HepG2 (cell line): Measurements from ENCODE around the gene SHBG. TPM values are rescaled to one million over a fixed set of nuclear protein-coding genes. Genes with fewer than 3 reads are reported as not detected.

Experiments used
- ATF3 ChIP-seq: sonication (generic); formaldehyde crosslinking; IDR thresholded peaks from 2 replicates; pipeline ENCODE4 v1.4.0; 2020; ENCODE audit warnings: missing genetic modification reagents
- ATRX ChIP-seq: sonication (generic); formaldehyde crosslinking; IDR thresholded peaks from 2 replicates; pipeline ENCODE4 v1.4.0; 2020; ENCODE audit warnings: missing genetic modification reagents, borderline replicate concordance
- CREB3 ChIP-seq: sonication (generic); formaldehyde crosslinking; IDR thresholded peaks from 2 replicates; pipeline ENCODE4 v1.5.0; 2020; ENCODE audit warnings: missing genetic modification reagents
- ELF3 ChIP-seq: IDR thresholded peaks from 2 replicates; pipeline ENCODE4 v1.6.1; 2016; ENCODE audit warnings: missing genetic modification reagents, missing compliant biosample characterization
- ETV5 ChIP-seq: IDR thresholded peaks from 2 replicates; pipeline ENCODE4 v1.6.1; 2018; ENCODE audit warnings: missing biosample characterization, missing genetic modification reagents, inconsistent platforms, borderline replicate concordance
- GATAD1 ChIP-seq: IDR thresholded peaks from 2 replicates; pipeline ENCODE4 v1.6.1; 2016; ENCODE audit warnings: missing genetic modification reagents, missing compliant biosample characterization
- KDM5A ChIP-seq: fragments of 200-600 bp; sonication (generic); IDR thresholded peaks from 2 replicates; pipeline ENCODE4 v1.7.0; 2018; ENCODE audit warnings: antibody characterized with exemption, mild to moderate bottlenecking, low read length, borderline replicate concordance
- LCORL ChIP-seq, 2 experiments: fragments of 450-650 bp in 1 of 2; sonication (generic) in 1 of 2; formaldehyde crosslinking in 1 of 2; IDR thresholded peaks; 2 replicates each; pipeline versions ENCODE4 v1.5.0 to v1.6.1; 2017 to 2020; ENCODE audit warnings: antibody characterized with exemption in 1 of 2, missing genetic modification reagents in 1 of 2
- NCOR1 ChIP-seq: fragments of 200-600 bp; sonication (generic); IDR thresholded peaks from 2 replicates; pipeline ENCODE4 v1.7.0; 2017; ENCODE audit warnings: antibody characterized with exemption, low read length, borderline replicate concordance
- NFE2L1 ChIP-seq: sonication (generic); formaldehyde crosslinking; IDR thresholded peaks from 2 replicates; pipeline ENCODE4 v1.4.0; 2020; ENCODE audit warnings: missing genetic modification reagents, mild to moderate bottlenecking, borderline replicate concordance
- NFRKB ChIP-seq: fragments of 450-650 bp; IDR thresholded peaks from 2 replicates; pipeline ENCODE4 v1.6.1; 2017
- NR3C1 ChIP-seq: sonication (generic); formaldehyde crosslinking; IDR thresholded peaks from 2 replicates; pipeline ENCODE4 v1.4.0; 2020; ENCODE audit warnings: missing genetic modification reagents
- PAF1 ChIP-seq: IDR thresholded peaks from 2 replicates; pipeline ENCODE4 v1.6.1; 2016; ENCODE audit warnings: missing genetic modification reagents, missing compliant biosample characterization
- TCF7L2 ChIP-seq: IDR thresholded peaks from 2 replicates; pipeline ENCODE4 v1.6.1; 2011; ENCODE audit warnings: mild to moderate bottlenecking, low read depth, low read length, moderate library complexity
- TFE3 ChIP-seq: IDR thresholded peaks from 2 replicates; pipeline ENCODE4 v1.6.1; 2016
- ZBTB34 ChIP-seq: sonication (generic); formaldehyde crosslinking; IDR thresholded peaks from 2 replicates; pipeline ENCODE4 v1.8.0; 2022; ENCODE audit warnings: mild to moderate bottlenecking, missing genetic modification reagents
- ZFP36L2 ChIP-seq: sonication (generic); formaldehyde crosslinking; IDR thresholded peaks from 2 replicates; pipeline ENCODE4 v1.4.0; 2020; ENCODE audit warnings: missing genetic modification reagents
- ZFP37 ChIP-seq: sonication (generic); formaldehyde crosslinking; IDR thresholded peaks from 2 replicates; pipeline ENCODE4 v1.4.0; 2020; ENCODE audit warnings: missing genetic modification reagents, borderline replicate concordance
- ZMAT3 ChIP-seq: sonication (generic); formaldehyde crosslinking; conservative IDR thresholded peaks from 2 replicates; pipeline ENCODE4 v1.7.0; 2021; ENCODE audit warnings: missing genetic modification reagents
- ZNF138 ChIP-seq: sonication (generic); formaldehyde crosslinking; IDR thresholded peaks from 2 replicates; pipeline ENCODE4 v1.5.0; 2020; ENCODE audit warnings: mild to moderate bottlenecking, low read depth, missing genetic modification reagents
- ZNF660 ChIP-seq: sonication (generic); formaldehyde crosslinking; IDR thresholded peaks from 2 replicates; pipeline ENCODE4 v1.5.1; 2020; ENCODE audit warnings: mild to moderate bottlenecking, low read depth, missing genetic modification reagents, borderline replicate concordance
- ZNF713 ChIP-seq: sonication (generic); formaldehyde crosslinking; IDR thresholded peaks from 2 replicates; pipeline ENCODE4 v1.4.0; 2020; ENCODE audit warnings: mild to moderate bottlenecking, missing genetic modification reagents
- ZNF780A ChIP-seq: sonication (generic); formaldehyde crosslinking; IDR thresholded peaks from 2 replicates; pipeline ENCODE4 v1.8.0; 2022; ENCODE audit warnings: mild to moderate bottlenecking, missing genetic modification reagents, moderate library complexity
- polyA plus RNA-seq, 8 experiments: library from polyadenylated mRNA; depleted of rRNA in 3 of 8; stranded (reverse) in 7 of 8; unstranded in 1 of 8; fragments of >200 nt; fragmentation: Illumina TruSeq in 4 of 8; extraction: Trizol in 4 of 8; gene quantifications; 2 replicates each; pipeline versions ENCODE4 v1.2.1 to v1.2.3, GENCODE V29; 2011 to 2016; ENCODE audit warnings: low read depth in 4 of 8, missing spikeins in 1 of 8, mixed read lengths in 1 of 8; ENCODE audit not compliant: insufficient read depth in 1 of 8
- total RNA-seq, 5 experiments: library from RNA; depleted of rRNA; stranded (reverse); fragments of >200 nt; fragmentation: Illumina TruSeq; extraction: Trizol; gene quantifications; 2 replicates each; pipeline ENCODE4 v1.2.3, GENCODE V29; 2016; ENCODE audit warnings: low read depth in 1 of 5
- TF ChIP-seq, protein P1 (sequence below): sonication (generic); formaldehyde crosslinking; IDR thresholded peaks from 2 replicates; pipeline ENCODE4 v1.4.0; 2020; ENCODE audit warnings: missing genetic modification reagents
- TF ChIP-seq, protein P2 (sequence below): sonication (generic); formaldehyde crosslinking; IDR thresholded peaks from 2 replicates; pipeline ENCODE4 v1.5.0; 2020; ENCODE audit warnings: missing genetic modification reagents
- TF ChIP-seq, protein P3 (sequence below): IDR thresholded peaks from 2 replicates; pipeline ENCODE4 v1.6.1; 2016

SHBG gene
- total and polyA plus RNA-seq, 2 of the 13 experiments (the other 11 are each of a cell fraction or from before 2014, with no cell fraction given), result 4.0 to 6.1 TPM

GRCh38 chr17:7615265-7615747 is 14.6 kb upstream of the SHBG start (continued):
- TF ChIP-seq TFE3 (CRISPR knock-in tag) (no peak), PAF1 (CRISPR knock-in tag) (no peak), CREB3 (no peak), ZBTB34 (no peak), ZNF713 (CRISPR knock-in tag) (no peak), ELF3 (CRISPR knock-in tag) (no peak), ZFP37 (CRISPR knock-in tag) (no peak), TCF7L2 (no peak), ZMAT3 (0 out of 2 replicates have a peak, but pooled peaks have one; percentile 42), NFRKB (no peak), ZNF138 (CRISPR knock-in tag) (no peak), ZNF780A (no peak), NR3C1 (no peak), ETV5 (CRISPR knock-in tag) (no peak), ZFP36L2 (CRISPR knock-in tag) (no peak), ATF3 (no peak), KDM5A (no peak), LCORL (IDR thresholded peaks at IDR 0.05) (no peak), LCORL (CRISPR knock-in tag; IDR thresholded peaks at IDR 0.05) (no peak), ZNF660 (CRISPR knock-in tag) (no peak), ATRX (CRISPR knock-in tag) (no peak), GATAD1 (no peak; the same call in 1 of the 2 replicates), NFE2L1 (CRISPR knock-in tag) (no peak), NCOR1 (no peak)
- TF ChIP-seq, protein P1, sequence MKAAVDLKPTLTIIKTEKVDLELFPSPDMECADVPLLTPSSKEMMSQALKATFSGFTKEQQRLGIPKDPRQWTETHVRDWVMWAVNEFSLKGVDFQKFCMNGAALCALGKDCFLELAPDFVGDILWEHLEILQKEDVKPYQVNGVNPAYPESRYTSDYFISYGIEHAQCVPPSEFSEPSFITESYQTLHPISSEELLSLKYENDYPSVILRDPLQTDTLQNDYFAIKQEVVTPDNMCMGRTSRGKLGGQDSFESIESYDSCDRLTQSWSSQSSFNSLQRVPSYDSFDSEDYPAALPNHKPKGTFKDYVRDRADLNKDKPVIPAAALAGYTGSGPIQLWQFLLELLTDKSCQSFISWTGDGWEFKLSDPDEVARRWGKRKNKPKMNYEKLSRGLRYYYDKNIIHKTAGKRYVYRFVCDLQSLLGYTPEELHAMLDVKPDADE (CRISPR knock-in tag), result no peak
- TF ChIP-seq, protein P2, sequence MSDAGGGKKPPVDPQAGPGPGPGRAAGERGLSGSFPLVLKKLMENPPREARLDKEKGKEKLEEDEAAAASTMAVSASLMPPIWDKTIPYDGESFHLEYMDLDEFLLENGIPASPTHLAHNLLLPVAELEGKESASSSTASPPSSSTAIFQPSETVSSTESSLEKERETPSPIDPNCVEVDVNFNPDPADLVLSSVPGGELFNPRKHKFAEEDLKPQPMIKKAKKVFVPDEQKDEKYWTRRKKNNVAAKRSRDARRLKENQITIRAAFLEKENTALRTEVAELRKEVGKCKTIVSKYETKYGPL (CRISPR knock-in tag), result no peak
- TF ChIP-seq, protein P3, sequence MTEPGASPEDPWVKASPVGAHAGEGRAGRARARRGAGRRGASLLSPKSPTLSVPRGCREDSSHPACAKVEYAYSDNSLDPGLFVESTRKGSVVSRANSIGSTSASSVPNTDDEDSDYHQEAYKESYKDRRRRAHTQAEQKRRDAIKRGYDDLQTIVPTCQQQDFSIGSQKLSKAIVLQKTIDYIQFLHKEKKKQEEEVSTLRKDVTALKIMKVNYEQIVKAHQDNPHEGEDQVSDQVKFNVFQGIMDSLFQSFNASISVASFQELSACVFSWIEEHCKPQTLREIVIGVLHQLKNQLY, result no peak
